ENCODE measurements around the gene ESPN. TPM values are rescaled to one million over a fixed set of nuclear protein-coding genes. Genes with fewer than 3 reads are reported as not detected.

ESPN gene
- polyA plus RNA-seq, 1 donor (not counting 4 experiments of a cell fraction or from before 2014, with no cell fraction given): 0.47 TPM

GRCh38 chr1:6504887-6505286 lies 80.3 kb downstream of the ESPN start:
- H3K4me2 ChIP-seq (ENCODE audit: control insufficient read depth, extremely low read depth, insufficient read depth, low read depth, low read length): no peak overlapping the region
- dilution Hi-C loops (cut with MboI; ENCODE audit: extremely low pct_ligation_motif_present, low sequenced_read_pairs): no loop called here

GRCh38 chr1:6505367-6506209 lies 81.0 kb downstream of the ESPN start:
- Histone ChIP-seq H3K27ac (ENCODE audit: control insufficient read depth, insufficient read depth, low read length) (no peak overlapping the region), H3K9me3 (ENCODE audit: control insufficient read depth, low read depth, low read length) (no peaks in the 10 kb centered on the region), H3K4me2 (ENCODE audit: control insufficient read depth, extremely low read depth, insufficient read depth, low read depth, low read length) (no peak overlapping the region), H3K9me1 (ENCODE audit: control insufficient read depth, extremely low read depth, insufficient read depth, low read length) (no peaks in the 10 kb centered on the region), H2AFZ (ENCODE audit: control insufficient read depth, low read length) (no peak overlapping the region), H3K27me3 (ENCODE audit: control insufficient read depth, extremely low read depth, insufficient read depth, low read length) (peaks cover 6% of the 10 kb centered on the region), H3K79me2 (ENCODE audit: control insufficient read depth, insufficient read depth, low read length) (no peaks in the 10 kb centered on the region), H3K9ac (ENCODE audit: control insufficient read depth, extremely low read depth, insufficient read depth, low read length) (no peak overlapping the region), H4K20me1 (ENCODE audit: control insufficient read depth, extremely low read depth, insufficient read depth, low read length) (no peaks in the 10 kb centered on the region), H3K4me1 (ENCODE audit: control insufficient read depth, extremely low read depth, insufficient read depth, low read length) (no peaks in the 10 kb centered on the region), H3K36me3 (ENCODE audit: control insufficient read depth in 2 of 2, extremely low read depth in 1 of 2, insufficient read depth in 2 of 2, low read length in 2 of 2) (no peaks in the 10 kb centered on the region), H3K4me3 (ENCODE audit: control insufficient read depth in 2 of 3, extremely low read depth in 1 of 3, insufficient read depth in 2 of 3, low read depth in 1 of 3, low read length in 3 of 3) (no peak overlapping the region)
- FAIRE-seq (no peak), DNase-seq (ENCODE audit: low read depth, low spot score) (no peak)
- no peak for TF ChIP-seq EZH2 (IDR thresholded peaks at IDR 0.05; ENCODE audit: low read length)
- no peak for TF ChIP-seq CTCF (optimal IDR thresholded peaks at IDR 0.05 in 1 of 3, IDR thresholded peaks at IDR 0.05 in 1 of 3, conservative IDR thresholded peaks at IDR 0.05 in 1 of 3; ENCODE audit: extremely low read depth in 1 of 3, insufficient read depth in 2 of 3, low read length in 3 of 3)
- dilution Hi-C loops (cut with MboI; ENCODE audit: extremely low pct_ligation_motif_present, low sequenced_read_pairs): no loop called here

More at GRCh38 chr1:6504887-6505286, 80.3 kb downstream of the ESPN start:
- Histone ChIP-seq H3K9me3 (ENCODE audit: control insufficient read depth, low read depth, low read length) (no peaks in the 10 kb centered on the region), H3K36me3 (ENCODE audit: control insufficient read depth in 2 of 2, extremely low read depth in 1 of 2, insufficient read depth in 2 of 2, low read length in 2 of 2) (no peaks in the 10 kb centered on the region), H4K20me1 (ENCODE audit: control insufficient read depth, extremely low read depth, insufficient read depth, low read length) (no peaks in the 10 kb centered on the region), H3K4me1 (ENCODE audit: control insufficient read depth, extremely low read depth, insufficient read depth, low read length) (no peaks in the 10 kb centered on the region), H3K9ac (ENCODE audit: control insufficient read depth, extremely low read depth, insufficient read depth, low read length) (no peak overlapping the region), H3K4me3 (ENCODE audit: control insufficient read depth in 2 of 3, extremely low read depth in 1 of 3, insufficient read depth in 2 of 3, low read depth in 1 of 3, low read length in 3 of 3) (no peak overlapping the region), H3K9me1 (ENCODE audit: control insufficient read depth, extremely low read depth, insufficient read depth, low read length) (no peaks in the 10 kb centered on the region), H2AFZ (ENCODE audit: control insufficient read depth, low read length) (no peak overlapping the region), H3K79me2 (ENCODE audit: control insufficient read depth, insufficient read depth, low read length) (no peaks in the 10 kb centered on the region), H3K27ac (ENCODE audit: control insufficient read depth, insufficient read depth, low read length) (no peak overlapping the region), H3K27me3 (ENCODE audit: control insufficient read depth, extremely low read depth, insufficient read depth, low read length) (peaks cover 6% of the 10 kb centered on the region)
- TF ChIP-seq CTCF (optimal IDR thresholded peaks at IDR 0.05 in 1 of 3, IDR thresholded peaks at IDR 0.05 in 1 of 3, conservative IDR thresholded peaks at IDR 0.05 in 1 of 3; ENCODE audit: extremely low read depth in 1 of 3, insufficient read depth in 2 of 3, low read length in 3 of 3) (no peak), EZH2 (IDR thresholded peaks at IDR 0.05; ENCODE audit: low read length) (no peak)
- DNase-seq (ENCODE audit: low read depth, low spot score): no peak
- no peak for FAIRE-seq
